Right atrium auricular region (tissue), 2 donors: ENCODE data around the gene RBBP9. TPM values are rescaled to one million over a fixed set of nuclear protein-coding genes. Genes with fewer than 3 reads are reported as not detected.

Source experiments
- DNase-seq: peaks from one replicate; pipeline ENCODE4 v3.0.0-alpha.2; 2019; ENCODE audit warnings: low spot score
- H3K27ac ChIP-seq, 2 donors: fragments of 200-600 bp; sonication (generic); 1 replicate in 1 of 2; 2 replicates in 1 of 2; pipeline ENCODE4 v1.5.1; 2016 to 2019
- H3K27me3 ChIP-seq, 2 donors: fragments of 200-600 bp; sonication (generic); one replicate each; pipeline versions ENCODE4 v1.5.1 to v1.6.0; 2017 to 2019
- H3K36me3 ChIP-seq: fragments of 200-600 bp; sonication (generic); one replicate; pipeline ENCODE4 v1.5.1; 2016
- H3K4me1 ChIP-seq, 2 donors: fragments of 200-600 bp; sonication (generic); one replicate each; pipeline versions ENCODE4 v1.5.1 to v1.6.0; 2017 to 2019
- H3K4me3 ChIP-seq, 2 donors: fragments of 200-600 bp; sonication (generic); 1 replicate in 1 of 2; 2 replicates in 1 of 2; pipeline ENCODE4 v1.5.1; 2017 to 2019; ENCODE audit warnings: mild to moderate bottlenecking in 1 of 2, moderate library complexity in 1 of 2
- H3K9me3 ChIP-seq, 2 donors: fragments of 200-600 bp; sonication (generic); one replicate each; pipeline ENCODE4 v1.5.1; 2019
- total RNA-seq, 2 donors: library from RNA; depleted of rRNA; stranded (reverse); fragments of >200 nt; gene quantifications; one replicate each; pipeline ENCODE4 v1.1.0, GENCODE V29; 2016
- TF ChIP-seq, protein P1 (sequence below), 2 donors: fragments of 200-600 bp; sonication (generic); IDR thresholded peaks; one replicate each; pipeline ENCODE4 v1.5.1; 2019; ENCODE audit warnings: antibody characterized with exemption in 2 of 2

The RBBP9 gene
- total RNA-seq = 1 to 10 TPM; 8.6 to 9.1 TPM

DNA sequence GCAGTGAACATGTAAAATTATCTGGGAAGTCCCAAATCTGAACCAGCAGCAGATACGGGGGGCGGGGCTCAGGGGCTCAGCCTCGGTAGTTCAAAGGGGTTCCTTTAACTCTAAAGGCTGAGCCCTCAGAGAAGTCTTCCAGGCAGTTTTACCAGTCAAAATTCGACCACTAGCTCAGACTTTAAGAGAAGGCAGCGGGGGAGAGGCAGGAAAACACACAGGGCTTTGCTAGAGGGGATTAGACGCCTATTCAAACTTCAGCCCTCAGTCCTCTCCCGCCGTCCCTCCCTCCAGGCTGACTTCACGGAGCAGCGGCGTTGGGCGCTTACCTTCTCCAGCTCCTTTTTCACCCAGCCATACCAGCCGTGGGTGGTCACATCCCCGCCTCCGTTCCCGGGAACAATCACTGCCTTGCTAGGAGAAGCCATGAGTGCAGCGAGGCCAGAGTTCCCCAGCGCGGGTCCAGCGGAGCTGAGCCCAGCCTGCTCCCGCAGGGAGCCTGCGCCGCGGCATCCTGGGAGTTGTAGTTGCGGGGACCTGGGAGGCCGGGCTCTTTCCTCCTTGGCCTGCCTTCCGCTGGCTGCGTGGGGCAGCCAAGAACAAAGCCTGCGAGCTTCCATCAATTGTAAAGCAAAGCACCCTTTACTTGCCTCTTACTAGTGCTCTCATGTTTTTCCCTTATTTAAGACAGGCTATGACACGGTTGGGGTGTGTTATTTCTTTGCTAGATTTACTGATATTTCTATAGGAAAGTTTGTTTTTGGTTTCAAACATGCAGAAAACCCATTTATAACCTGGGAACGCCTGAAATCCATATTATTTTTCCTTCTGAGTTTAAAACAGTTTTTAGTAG lies at the start of gene RBBP9:
Gene RBBP9, minus strand, starts transcription at position 486 of the 853 bp plus-strand sequence. Its CDS starts 58 bp downstream, at position 428.
- Histone ChIP-seq H3K9me3 (no peaks in the 10 kb centered on the region), H3K27me3 (no peaks in the 10 kb centered on the region), H3K4me3 (peak within 1 kb of the TSS; percentile 58 to 77), H3K27ac (peak within 1 kb of the TSS; percentile 6 to 73), H3K4me1 (peaks cover 0 to 14% of the 10 kb centered on the region in 2 donors), H3K36me3 (no peaks in the 10 kb centered on the region)
- TF ChIP-seq, protein P1, sequence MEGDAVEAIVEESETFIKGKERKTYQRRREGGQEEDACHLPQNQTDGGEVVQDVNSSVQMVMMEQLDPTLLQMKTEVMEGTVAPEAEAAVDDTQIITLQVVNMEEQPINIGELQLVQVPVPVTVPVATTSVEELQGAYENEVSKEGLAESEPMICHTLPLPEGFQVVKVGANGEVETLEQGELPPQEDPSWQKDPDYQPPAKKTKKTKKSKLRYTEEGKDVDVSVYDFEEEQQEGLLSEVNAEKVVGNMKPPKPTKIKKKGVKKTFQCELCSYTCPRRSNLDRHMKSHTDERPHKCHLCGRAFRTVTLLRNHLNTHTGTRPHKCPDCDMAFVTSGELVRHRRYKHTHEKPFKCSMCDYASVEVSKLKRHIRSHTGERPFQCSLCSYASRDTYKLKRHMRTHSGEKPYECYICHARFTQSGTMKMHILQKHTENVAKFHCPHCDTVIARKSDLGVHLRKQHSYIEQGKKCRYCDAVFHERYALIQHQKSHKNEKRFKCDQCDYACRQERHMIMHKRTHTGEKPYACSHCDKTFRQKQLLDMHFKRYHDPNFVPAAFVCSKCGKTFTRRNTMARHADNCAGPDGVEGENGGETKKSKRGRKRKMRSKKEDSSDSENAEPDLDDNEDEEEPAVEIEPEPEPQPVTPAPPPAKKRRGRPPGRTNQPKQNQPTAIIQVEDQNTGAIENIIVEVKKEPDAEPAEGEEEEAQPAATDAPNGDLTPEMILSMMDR (IDR thresholded peaks at IDR 0.05) = no peak
- peak; percentile 85 for DNase-seq

DNA sequence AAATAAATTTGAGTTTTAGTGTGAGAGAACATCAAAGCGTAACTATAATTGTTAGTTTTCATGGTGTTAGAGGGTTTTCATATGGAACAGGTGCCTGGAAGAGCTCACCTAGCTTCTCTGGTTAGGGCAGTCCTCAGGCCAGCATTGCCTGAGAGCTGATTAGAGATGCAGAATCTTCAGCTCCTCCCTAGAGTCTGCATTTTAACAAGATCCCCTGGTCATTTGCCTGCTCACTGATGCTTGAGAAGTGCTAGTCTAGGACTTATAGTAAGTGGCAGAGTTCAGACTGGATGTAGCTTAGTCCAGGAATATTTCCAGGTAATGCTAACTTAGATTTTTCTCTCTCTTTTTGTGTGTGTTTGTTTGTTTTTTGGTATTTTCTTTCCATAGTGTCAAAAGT lies 48.5 kb upstream of the RBBP9 start:
- H3K27ac ChIP-seq = no peak overlapping the region
- no peak overlapping the region for H3K4me3 ChIP-seq

DNA sequence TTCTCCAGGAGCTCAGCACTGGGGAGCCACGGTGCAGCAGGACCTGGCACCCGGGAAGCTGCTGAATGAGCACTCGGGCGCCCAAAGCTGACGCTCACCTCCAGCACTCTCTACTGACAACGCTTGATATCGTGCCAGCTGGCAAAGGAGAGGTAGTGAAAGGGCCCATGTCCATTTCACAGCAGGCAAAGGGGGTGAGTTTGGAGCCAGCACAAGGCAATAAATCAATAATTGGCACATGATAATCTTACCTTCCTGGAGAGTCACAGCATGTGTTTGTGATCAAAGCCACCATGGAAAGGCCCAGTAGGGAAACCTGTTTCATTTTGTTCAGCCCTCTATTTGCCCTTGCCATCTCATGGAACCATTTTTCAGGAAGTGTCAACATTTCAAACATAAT lies 46.9 kb upstream of the RBBP9 start:
- TF ChIP-seq, protein P1 (IDR thresholded peaks at IDR 0.05) = no peak
- H3K4me1 ChIP-seq = no peaks in the 10 kb centered on the region
- no peak overlapping the region for H3K4me3 ChIP-seq
- H3K36me3 ChIP-seq = peaks cover 79% of the 10 kb centered on the region
- no peak overlapping the region for H3K27ac ChIP-seq
- no peaks in the 10 kb centered on the region for H3K27me3 ChIP-seq
- H3K9me3 ChIP-seq = no peaks in the 10 kb centered on the region
- no peak for DNase-seq

More for the DNA sequence above, 48.5 kb upstream of the RBBP9 start:
- TF ChIP-seq, protein P1 (IDR thresholded peaks at IDR 0.05) = no peak
- H3K36me3 ChIP-seq = peaks cover 85% of the 10 kb centered on the region
- H3K4me1 ChIP-seq = no peaks in the 10 kb centered on the region
- no peak for DNase-seq
- no peaks in the 10 kb centered on the region for H3K9me3 ChIP-seq
- no peaks in the 10 kb centered on the region for H3K27me3 ChIP-seq

DNA sequence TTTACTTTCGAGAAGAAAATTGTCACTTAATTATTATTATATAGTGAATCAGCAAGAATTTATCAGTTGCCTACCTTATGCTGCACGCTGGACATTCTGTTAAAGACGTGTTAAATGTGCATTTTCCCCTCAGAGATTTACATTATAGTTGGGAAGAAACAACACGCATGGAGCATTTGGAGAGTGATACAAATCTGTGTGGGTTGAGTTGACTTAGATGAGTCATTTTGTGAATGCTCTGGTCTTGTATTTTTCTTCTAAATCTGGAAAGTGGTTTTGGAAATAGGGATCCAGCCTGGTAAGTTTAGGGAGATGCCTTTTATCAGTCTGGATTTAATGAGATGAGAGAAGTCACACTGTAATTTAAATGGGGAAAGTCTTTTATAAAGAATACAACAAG lies 46.2 kb upstream of the RBBP9 start:
- H3K9me3 ChIP-seq = no peaks in the 10 kb centered on the region
- H3K4me3 ChIP-seq = no peak overlapping the region
- peaks cover 78% of the 10 kb centered on the region for H3K36me3 ChIP-seq
- H3K27ac ChIP-seq = no peak overlapping the region
- no peak for DNase-seq
- no peaks in the 10 kb centered on the region for H3K27me3 ChIP-seq
- no peaks in the 10 kb centered on the region for H3K4me1 ChIP-seq
- TF ChIP-seq, protein P1 (IDR thresholded peaks at IDR 0.05) = no peak

DNA sequence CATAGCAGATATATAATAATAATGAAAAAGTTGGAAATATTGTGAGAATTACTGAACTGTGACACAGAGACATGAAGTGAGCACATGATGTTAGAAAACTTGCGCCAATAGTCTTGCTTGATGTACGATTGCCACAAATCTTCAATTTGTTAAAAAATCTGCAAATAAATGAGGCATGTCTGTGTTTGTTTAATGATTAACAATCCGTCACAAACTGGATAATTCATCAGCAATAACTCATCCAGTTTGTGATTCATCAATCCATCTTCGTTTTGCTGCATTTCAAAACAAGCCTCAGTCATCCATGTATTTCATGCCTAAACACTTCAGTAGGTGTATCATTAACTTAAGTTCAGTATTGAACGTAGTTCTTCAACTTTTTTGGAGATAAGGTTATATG lies 44.7 kb upstream of the RBBP9 start:
- DNase-seq = no peak
- TF ChIP-seq, protein P1 (IDR thresholded peaks at IDR 0.05) = no peak

More for the DNA sequence above, 44.7 kb upstream of the RBBP9 start:
- Histone ChIP-seq H3K27ac (no peak overlapping the region), H3K4me3 (no peak overlapping the region), H3K36me3 (peaks cover 68% of the 10 kb centered on the region), H3K27me3 (no peaks in the 10 kb centered on the region), H3K4me1 (no peaks in the 10 kb centered on the region), H3K9me3 (no peaks in the 10 kb centered on the region)
